HG03565 (cell line): Measurements from ENCODE around the gene C1QB.

Experiments
- ATAC-seq: cut with Tn5 transposase; IDR thresholded peaks from one replicate; pipeline ENCODE4 v1.9.1; 2021; ENCODE audit warnings: mild to moderate bottlenecking, moderate library complexity; ENCODE audit not compliant: unreplicated experiment

C1QB gene

GRCh38 chr1:22652881-22653316 lies at the start of gene C1QB:
TSS of gene C1QB (plus strand) at chr1:22653236. CDS start at chr1:22659463, 6,227 bp downstream.
- no peak for ATAC-seq

GRCh38 chr1:22606161-22606560 lies 46.9 kb upstream of the C1QB start:
- no peak for ATAC-seq

GRCh38 chr1:22607154-22607553 lies 45.9 kb upstream of the C1QB start:
- no peak for ATAC-seq

DNA sequence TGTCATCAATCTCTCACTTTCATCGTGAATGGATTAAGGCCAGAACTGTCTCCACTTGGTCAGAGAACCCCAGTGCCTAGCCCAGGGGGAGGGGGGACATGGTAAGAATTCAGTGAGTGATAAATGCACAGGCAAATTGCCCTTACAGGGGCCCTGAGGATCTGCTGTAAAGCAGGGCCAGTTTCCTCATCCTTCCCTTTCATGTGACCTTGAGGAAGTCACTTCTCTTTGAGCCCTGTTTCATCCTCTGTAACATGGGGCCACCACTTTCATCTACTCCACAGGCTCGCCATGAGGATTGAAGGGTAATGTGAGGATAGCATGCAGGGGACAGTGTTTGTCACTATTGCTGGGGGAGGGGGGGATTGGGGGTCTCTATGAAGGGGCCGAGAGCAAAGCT lies 44.7 kb upstream of the C1QB start:
- no peak for ATAC-seq

GRCh38 chr1:22609291-22609690 lies 43.7 kb upstream of the C1QB start:
- ATAC-seq, result no peak

GRCh38 chr1:22611530-22611947 lies 41.5 kb upstream of the C1QB start:
- ATAC-seq, result no peak

- ATAC-seq, result no peak
Observed at GRCh38 chr1:22612671-22613571, 40.1 kb upstream of the C1QB start.

DNA sequence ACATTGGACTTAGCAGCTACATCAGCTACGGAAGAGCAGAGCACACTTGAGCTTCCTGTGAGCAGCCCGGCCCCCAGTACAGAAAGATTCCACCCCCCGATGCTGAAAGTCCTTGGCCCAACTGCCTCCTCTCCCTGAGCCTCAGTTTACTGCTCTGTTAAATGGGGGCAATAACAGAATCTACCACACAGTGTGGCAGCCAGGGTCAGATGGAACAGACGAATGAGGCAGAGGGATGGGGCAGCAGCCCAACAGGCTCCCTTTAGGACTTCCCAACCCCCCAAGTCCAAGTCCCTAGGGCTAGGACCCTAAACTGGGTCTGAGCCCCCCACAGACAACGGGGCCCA lies 39.5 kb upstream of the C1QB start:
- ATAC-seq, result no peak

GRCh38 chr1:22613951-22614350 lies 39.1 kb upstream of the C1QB start:
- ATAC-seq, result no peak

- ATAC-seq, result no peak
Observed at GRCh38 chr1:22615886-22616285, 37.1 kb upstream of the C1QB start.

DNA sequence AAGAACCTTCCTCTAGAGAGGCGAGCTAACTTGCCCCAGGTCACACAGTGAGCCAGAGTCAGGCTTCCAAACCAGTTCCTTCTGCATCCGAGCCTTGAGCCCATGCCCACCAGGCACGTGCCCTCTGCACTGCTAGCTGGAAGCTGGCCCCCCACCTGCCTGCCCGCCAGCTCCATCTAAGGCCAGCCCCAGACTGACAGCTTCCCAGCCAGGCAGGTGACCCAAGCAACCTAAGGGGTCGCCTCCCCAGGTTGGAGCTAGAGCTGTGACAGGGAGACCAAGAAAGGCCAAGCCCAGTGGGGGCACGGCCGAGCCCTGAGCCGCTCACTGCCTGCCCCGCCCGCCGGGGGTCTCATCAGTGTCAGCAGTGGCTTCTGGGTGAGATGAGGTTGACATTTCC lies 36.5 kb upstream of the C1QB start:
- ATAC-seq, result no peak

DNA sequence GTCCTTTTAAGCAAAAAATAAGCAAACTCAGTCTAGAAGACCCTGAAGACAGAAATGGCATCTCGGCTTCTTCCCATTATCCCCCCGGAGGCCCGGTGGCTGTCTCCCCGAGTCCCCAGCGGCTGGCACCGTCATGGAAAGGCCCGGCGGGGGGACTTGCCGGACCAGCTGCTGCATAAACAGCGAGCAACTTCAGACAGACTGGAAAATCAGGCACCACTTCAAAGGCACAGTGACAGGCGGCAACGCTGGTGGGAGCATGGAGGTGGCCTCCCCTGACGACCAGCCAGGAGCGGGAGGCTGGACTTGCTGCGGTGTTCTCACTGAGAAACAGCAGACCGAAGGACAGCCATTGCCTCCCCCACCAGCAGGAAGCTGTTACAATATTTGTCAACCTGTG lies 35.0 kb upstream of the C1QB start:
- ATAC-seq, result no peak

DNA sequence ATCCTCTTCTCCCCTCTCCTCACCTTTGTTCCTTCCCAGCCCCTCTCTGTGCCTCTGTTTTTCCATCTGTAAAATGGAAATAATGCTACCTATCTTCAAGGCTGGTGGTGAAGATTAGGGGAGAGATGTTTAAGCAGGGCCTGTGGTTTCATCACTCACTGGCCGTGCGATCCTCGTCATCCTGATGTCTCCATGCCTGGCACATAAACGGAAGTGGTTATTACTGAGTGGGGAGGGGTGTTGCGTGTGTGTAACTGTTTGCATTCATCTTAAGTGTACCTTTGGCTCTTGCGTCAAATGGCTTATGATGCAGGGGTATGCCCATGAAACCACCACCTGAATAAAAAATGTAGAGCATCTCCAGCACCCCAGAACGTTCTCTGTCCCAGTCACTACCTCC lies 33.8 kb upstream of the C1QB start:
- no peak for ATAC-seq

GRCh38 chr1:22619798-22620197 lies 33.2 kb upstream of the C1QB start:
- ATAC-seq, result no peak

- no peak for ATAC-seq
Observed at GRCh38 chr1:22621761-22622160, 31.3 kb upstream of the C1QB start.

DNA sequence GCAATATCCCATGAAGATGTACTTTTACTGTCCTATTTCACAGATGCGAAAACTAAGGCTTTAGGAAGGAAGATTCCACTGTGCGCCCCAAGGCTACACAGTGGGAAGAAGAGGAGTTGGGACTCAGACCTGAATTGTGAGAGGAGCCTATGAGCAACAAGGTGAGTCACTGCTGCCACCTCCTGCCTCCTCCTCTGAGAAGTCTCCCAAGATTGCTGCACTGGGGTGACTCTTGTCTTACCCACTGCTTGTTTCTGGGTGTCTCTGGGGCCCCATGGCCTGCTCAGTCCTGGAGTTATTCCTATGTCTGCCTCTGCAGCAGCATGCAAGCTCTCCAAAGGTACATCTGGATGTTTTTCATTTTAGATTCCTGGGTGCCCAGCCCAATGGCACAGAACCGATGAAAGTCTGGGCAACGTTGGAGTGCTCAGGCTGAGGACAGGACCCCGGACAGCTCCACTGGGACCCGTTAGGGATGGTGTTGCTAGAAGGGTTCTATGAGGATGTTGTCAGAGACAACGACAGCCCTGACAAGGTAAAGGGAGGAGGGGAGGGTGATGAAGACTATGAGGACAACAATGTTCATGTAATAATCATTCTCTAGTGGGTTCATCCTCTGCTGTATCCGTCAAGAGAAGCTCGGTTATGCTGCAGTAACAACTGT lies 27.6 kb upstream of the C1QB start:
- ATAC-seq, result no peak

- no peak for ATAC-seq
Observed at GRCh38 chr1:22626237-22627157, 26.5 kb upstream of the C1QB start.

DNA sequence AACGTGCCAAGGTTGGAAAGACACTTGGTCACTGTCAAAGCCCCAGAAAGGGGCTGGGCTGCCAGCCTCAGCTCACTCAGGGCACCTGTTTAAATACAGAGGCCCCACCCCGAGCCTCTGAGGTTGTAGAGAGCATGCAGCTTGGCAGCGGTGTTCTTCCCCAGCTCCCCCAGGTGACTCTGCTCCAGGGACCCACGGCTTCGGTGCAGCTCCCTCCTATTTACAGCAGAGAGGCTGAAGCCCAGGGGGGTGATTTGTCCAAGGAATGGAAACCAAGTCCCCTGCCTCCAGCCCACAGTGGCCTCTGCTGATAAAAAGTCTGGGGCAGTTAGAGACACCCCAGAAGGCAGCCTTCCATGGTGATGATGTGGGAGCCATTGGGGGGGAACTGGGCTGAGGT lies 25.7 kb upstream of the C1QB start:
- ATAC-seq, result no peak

GRCh38 chr1:22628698-22629444 lies 24.2 kb upstream of the C1QB start:
- ATAC-seq, result no peak

GRCh38 chr1:22629886-22630285 lies 23.1 kb upstream of the C1QB start:
- ATAC-seq, result no peak
